Activated CD8-positive, alpha-beta T cell treated with anti-CD3 and anti-CD28 coated beads for 36 hours (primary cell): ENCODE results near the gene THSD7B. TPM values are rescaled to one million over a fixed set of nuclear protein-coding genes. Genes with fewer than 3 reads are reported as not detected.

Source experiments
- ATAC-seq: fragments of 200-7000 bp; cut with Tn5 transposase; one replicate; pipeline ENCODE4 v1.10.0; 2021; ENCODE audit warnings: mild to moderate bottlenecking, moderate library complexity
- CTCF ChIA-PET: fragments of 350-600 bp; sonication (Branson Sonifier 250); formaldehyde crosslinking; loops from one replicate; lab custom pipeline; 2021; ENCODE audit warnings: antibody characterized with exemption; lab: Charles Lee
- POLR2A ChIA-PET: fragments of 350-600 bp; sonication (Branson Sonifier 250); formaldehyde crosslinking; loops from one replicate; lab custom pipeline; 2021; ENCODE audit warnings: antibody characterized with exemption; lab: Charles Lee
- DNase-seq: peaks from one replicate; pipeline ENCODE4 v3.0.0-alpha.2; 2020
- H3K27ac Mint-ChIP-seq: one replicate; pipeline ENCODE4 v1.8.0; 2021; ENCODE audit warnings: mild to moderate bottlenecking, mixed read lengths
- H3K27me3 Mint-ChIP-seq: one replicate; pipeline ENCODE4 v1.8.0; 2021; ENCODE audit warnings: mixed read lengths
- H3K36me3 Mint-ChIP-seq: one replicate; pipeline ENCODE4 v1.8.0; 2021; ENCODE audit warnings: low read depth, mixed read lengths
- H3K4me1 Mint-ChIP-seq: one replicate; pipeline ENCODE4 v1.8.0; 2021; ENCODE audit warnings: low read depth, mixed read lengths
- H3K4me3 Mint-ChIP-seq: one replicate; pipeline ENCODE4 v1.8.0; 2021; ENCODE audit warnings: mild to moderate bottlenecking, moderate library complexity, mixed read lengths
- H3K9me3 Mint-ChIP-seq: one replicate; pipeline ENCODE4 v1.8.0; 2021; ENCODE audit warnings: mixed read lengths
- CTCF ChIP-seq: fragments of 200-600 bp; IDR thresholded peaks from one replicate; pipeline ENCODE4 v1.8.0; 2022; ENCODE audit warnings: antibody characterized with exemption, mild to moderate bottlenecking
- intact Hi-C: fragments of 100-400 bp; cut with micrococcal nuclease; formaldehyde crosslinking; loops from one replicate; pipeline ENCODE4 v1.10.0; 2022
- total RNA-seq, 2 experiments: library from RNA; stranded (reverse); gene quantifications; one replicate each; pipeline ENCODE4 v1.2.3, GENCODE V29; 2021

THSD7B gene
- total RNA-seq, 2 experiments from 2014 or later = not detected

- CTCF ChIA-PET = no interaction called here
- no peak for ATAC-seq
- no peak for DNase-seq
- Mint-ChIP-seq H3K36me3 (no peaks in the 10 kb centered on the region), H3K27ac (no peak overlapping the region), H3K4me3 (no peak overlapping the region), H3K4me1 (no peaks in the 10 kb centered on the region), H3K27me3 (no peaks in the 10 kb centered on the region), H3K9me3 (no peaks in the 10 kb centered on the region)
- POLR2A ChIA-PET = no interaction called here
- intact Hi-C loops = no loop called here
- no peak for TF ChIP-seq CTCF
Observed at GRCh38 chr2:137521653-137522619, 756.6 kb downstream of the THSD7B start.

- DNase-seq (no peak), ATAC-seq (no peak)
- intact Hi-C loops = no loop called here
- H3K27me3 Mint-ChIP-seq = no peaks in the 10 kb centered on the region
- H3K36me3 Mint-ChIP-seq = no peaks in the 10 kb centered on the region
- no peaks in the 10 kb centered on the region for H3K9me3 Mint-ChIP-seq
- H3K27ac Mint-ChIP-seq = no peak overlapping the region
- POLR2A ChIA-PET = no interaction called here
- H3K4me1 Mint-ChIP-seq = no peaks in the 10 kb centered on the region
- CTCF ChIA-PET = no interaction called here
- no peak overlapping the region for H3K4me3 Mint-ChIP-seq
- no peak for TF ChIP-seq CTCF
Observed at GRCh38 chr2:137522620-137523011, 757.3 kb downstream of the THSD7B start.

- POLR2A ChIA-PET = no interaction called here
- Mint-ChIP-seq H3K36me3 (no peaks in the 10 kb centered on the region), H3K4me1 (no peaks in the 10 kb centered on the region), H3K4me3 (no peak overlapping the region), H3K27ac (no peak overlapping the region), H3K27me3 (no peaks in the 10 kb centered on the region), H3K9me3 (no peaks in the 10 kb centered on the region)
- TF ChIP-seq CTCF = no peak
- intact Hi-C loops = no loop called here
- CTCF ChIA-PET = no interaction called here
- ATAC-seq = no peak
- DNase-seq = no peak
Observed at GRCh38 chr2:137523931-137524330, 758.6 kb downstream of the THSD7B start.

- ATAC-seq = no peak
- H3K9me3 Mint-ChIP-seq = no peaks in the 10 kb centered on the region
- POLR2A ChIA-PET = no interaction called here
- intact Hi-C loops = no loop called here
- no peaks in the 10 kb centered on the region for H3K36me3 Mint-ChIP-seq
- no peaks in the 10 kb centered on the region for H3K27me3 Mint-ChIP-seq
- H3K4me1 Mint-ChIP-seq = no peaks in the 10 kb centered on the region
- DNase-seq = no peak
- H3K4me3 Mint-ChIP-seq = no peak overlapping the region
- H3K27ac Mint-ChIP-seq = no peak overlapping the region
- TF ChIP-seq CTCF = no peak
- CTCF ChIA-PET = no interaction called here
Observed at GRCh38 chr2:137525132-137525531, 759.8 kb downstream of the THSD7B start.

GRCh38 chr2:137525641-137526190 lies 760.4 kb downstream of the THSD7B start:
- intact Hi-C loops = no loop called here
- DNase-seq = no peak
- H3K27me3 Mint-ChIP-seq = no peaks in the 10 kb centered on the region
- H3K36me3 Mint-ChIP-seq = no peaks in the 10 kb centered on the region
- H3K4me3 Mint-ChIP-seq = no peak overlapping the region
- H3K9me3 Mint-ChIP-seq = no peaks in the 10 kb centered on the region
- no peak for TF ChIP-seq CTCF
- POLR2A ChIA-PET = no interaction called here
- H3K4me1 Mint-ChIP-seq = no peaks in the 10 kb centered on the region
- CTCF ChIA-PET = no interaction called here
- no peak overlapping the region for H3K27ac Mint-ChIP-seq
- no peak for ATAC-seq
